Measurements from ENCODE around the gene CNRIP1.

The CNRIP1 gene

DNA sequence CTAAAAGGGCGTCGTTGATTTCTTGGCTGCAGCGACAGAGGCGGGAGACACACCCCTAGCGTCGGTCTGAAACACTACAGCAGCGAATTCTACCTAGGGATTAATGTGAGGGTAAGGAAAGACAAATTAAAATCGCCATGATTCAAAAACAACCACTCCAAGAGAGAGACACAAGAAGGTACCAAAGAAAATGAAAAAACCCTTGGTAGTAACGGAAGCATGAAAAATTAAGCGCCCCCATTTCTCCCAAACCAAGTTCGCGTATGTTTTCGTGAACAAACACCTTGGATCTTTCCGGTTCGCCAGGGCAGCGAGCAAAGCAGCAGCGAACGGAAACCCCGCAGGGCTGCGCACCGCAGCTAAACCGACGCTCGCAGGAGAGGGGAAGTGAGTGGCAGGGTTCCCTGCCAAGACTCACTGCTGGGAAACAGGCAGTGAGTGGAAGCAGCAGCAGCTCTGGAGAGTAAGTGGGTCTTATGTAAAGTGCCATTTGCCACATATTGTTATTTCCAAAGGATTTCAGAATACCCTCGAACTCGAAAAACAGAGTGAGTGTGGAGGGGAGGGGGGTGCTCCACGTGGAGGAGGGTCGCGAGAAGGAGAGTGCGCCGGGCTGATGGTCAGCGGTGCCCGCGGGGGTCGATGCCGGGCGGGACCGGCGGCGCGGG is 68.4 kb downstream of the CNRIP1 start:
- DNase-seq, result peak; percentile 73

DNA sequence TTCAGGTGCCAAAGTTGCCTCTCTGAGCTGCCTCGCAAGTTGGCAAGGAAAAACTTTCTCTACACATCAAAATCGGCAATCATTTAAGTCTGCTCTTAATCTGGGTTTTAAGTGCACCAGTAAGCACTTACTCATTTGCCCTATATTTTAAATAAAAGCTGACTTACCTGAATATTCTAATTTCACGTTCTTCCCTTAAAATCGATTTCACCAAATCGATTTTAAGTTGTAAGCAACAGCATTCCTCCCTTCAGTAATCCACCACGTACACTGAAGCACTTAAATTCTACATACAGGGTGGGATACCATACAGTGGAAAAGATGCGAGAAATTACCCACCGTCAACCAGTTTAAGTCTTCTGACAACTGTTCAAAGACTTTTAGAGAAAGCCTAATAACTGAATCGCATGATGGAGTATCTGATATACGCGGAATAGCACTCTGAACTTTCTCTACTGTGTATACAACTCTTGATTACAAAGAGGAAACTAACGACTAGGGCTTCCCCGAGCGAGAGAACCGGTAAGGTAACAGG is 69.0 kb downstream of the CNRIP1 start:
- DNase-seq, result no peak

DNA sequence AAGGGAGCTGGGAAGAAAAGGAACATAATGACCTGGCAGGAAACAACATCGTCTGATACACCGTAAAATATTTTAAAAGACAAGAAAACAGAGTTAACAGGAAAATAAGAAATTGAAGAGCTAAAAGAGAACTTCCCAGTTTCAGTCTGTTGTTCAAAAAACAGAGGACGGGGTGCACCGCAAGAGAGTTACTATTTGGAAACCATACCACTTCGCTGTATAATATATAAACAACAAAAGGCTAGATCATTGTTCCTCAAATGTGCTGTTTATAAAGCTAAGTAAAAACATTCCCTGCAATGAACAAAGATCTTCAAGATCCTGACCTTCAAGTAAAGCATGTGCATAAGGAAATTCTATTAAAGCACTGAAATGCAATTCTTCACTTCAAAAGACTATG is 69.6 kb downstream of the CNRIP1 start:
- no peak for DNase-seq

DNA sequence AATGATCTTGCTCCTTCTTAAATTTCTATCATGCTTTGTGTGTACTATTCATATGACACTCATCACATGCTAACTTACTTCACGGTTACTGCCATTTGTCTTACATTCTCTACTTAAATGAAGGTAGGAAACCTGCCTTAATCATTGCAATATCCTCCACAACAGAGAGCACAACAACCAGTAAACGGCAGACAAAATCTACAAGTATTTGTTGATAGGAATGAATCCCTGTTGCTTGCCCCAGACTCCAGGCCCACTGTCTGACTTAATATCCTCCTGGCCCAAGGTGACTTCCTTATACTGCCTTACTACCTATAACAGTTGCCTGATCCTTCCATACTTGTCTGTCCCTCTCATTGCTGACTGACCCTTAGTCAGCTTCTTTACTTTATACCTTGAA is 70.9 kb downstream of the CNRIP1 start:
- no peak for DNase-seq

DNA sequence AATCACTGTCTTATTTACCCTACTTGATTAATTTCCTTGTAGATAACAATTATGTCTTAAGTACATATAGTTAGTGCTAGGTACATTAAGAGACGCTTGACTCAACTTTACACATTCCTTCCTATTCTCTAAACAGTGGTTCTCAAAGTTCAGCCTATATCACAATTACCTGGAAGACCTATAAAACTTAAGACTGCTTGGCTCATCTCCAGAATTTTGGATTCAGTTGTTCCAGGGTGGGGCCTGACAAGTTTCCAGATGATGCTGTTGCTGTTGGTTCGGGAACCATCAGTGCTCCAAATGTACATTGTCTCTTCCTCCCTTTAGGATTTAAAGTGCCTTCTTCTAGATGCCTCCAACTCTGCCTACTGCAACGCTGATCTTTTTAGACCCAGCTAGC is 71.4 kb downstream of the CNRIP1 start:
- no peak for DNase-seq

DNA sequence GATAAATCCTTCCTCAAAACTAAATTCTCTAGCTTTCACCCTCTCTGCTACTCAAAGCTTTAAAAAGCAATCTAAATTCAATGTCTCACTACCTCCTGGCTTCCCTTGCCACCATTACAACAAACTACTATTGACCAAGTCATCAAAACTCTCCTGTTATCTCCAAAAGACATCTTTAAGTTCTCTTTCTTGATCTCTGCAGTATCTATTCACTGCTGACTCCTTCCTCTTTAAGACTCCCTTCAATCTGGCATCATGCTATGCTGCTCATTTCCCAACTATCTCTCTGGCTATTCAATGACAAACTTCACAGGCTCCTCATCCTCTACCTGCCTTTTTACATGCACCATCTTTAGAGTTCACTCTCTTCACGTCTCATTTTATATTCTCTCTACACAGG is 73.4 kb downstream of the CNRIP1 start:
- DNase-seq, result no peak

DNA sequence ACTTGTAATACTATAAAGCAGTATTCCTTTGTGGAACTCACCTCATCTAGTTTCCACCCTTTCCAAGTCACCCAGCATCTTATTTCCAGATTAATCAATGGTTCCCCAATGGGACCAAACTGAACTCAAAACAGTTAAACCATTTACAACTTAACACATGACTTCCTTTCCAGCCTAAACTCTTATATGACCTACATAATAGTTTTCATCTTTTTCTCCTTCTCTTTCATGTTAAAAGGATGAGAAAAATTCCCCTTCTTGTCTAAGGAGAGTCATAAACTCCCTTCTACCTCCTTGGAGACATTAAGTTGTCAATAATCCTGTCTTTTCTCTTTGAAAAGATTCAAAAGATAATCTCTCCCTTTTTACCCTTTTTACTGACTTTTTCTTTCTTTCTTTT is 74.1 kb downstream of the CNRIP1 start:
- DNase-seq, result no peak

DNA sequence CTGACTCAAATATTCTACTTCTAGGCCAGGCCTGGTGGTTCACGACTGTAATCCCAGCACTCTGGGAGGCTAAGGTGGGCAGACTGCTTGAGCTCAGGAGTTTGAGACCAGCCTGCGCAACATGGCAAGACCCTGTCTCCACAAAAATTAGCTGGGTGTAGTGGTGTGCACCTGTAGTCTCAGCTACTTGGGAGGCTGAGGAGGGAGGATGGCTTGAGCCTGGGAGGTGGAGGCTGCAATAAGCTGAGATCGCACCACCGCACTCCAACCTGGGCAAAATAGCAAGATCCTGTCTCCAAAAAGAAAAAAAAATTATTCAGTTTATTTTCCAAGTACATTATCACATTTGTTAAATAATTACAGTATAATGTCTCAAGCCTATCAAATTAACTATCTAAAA is 74.7 kb downstream of the CNRIP1 start:
- DNase-seq, result no peak

DNA sequence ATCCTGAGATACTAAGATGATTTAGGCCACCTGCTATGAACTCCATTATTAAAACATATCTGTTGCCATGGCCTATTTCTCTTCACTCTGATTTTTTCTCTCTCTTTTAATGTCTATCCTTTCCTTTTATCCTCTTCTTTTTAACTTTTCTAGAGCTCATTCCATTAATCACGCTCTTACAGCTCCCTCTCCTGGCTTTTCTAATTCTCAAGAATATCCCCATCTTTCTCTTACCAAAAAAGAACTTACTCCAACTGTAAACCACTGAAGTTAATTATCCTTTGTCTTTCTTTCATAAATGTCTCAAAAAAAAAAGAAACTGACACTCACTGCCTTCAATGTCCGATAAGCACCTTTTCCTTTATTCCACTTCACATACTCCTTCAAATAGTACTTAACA is 75.3 kb downstream of the CNRIP1 start:
- DNase-seq, result peak; percentile 29
